RWPE1 (cell line): ENCODE results near the gene FASTKD1.

Experiments used
- CTCF ChIA-PET: fragments of 350-600 bp; sonication (Branson Sonifier 250); formaldehyde crosslinking; extraction: SDS; loops from one replicate; lab custom pipeline; 2021; lab: Yijun Ruan, JAX
- POLR2A ChIA-PET: fragments of 400-600 bp; formaldehyde crosslinking; extraction: SDS; loops from one replicate; lab custom pipeline; 2020; ENCODE audit warnings: antibody characterized with exemption; ENCODE audit not compliant: low non-redundant PET; lab: Yijun Ruan, JAX
- DNase-seq: peaks from one replicate; pipeline ENCODE4 v3.0.0; 2012; ENCODE audit warnings: low spot score
- H3K27ac ChIP-seq: fragments of 450-650 bp; 2 replicates; pipeline ENCODE4 v1.5.1; 2017
- CTCF ChIP-seq: fragments of 450-650 bp; conservative IDR thresholded peaks from 2 replicates; pipeline ENCODE4 v1.5.1; 2017; ENCODE audit warnings: low read depth, mild to moderate bottlenecking

Gene FASTKD1

GRCh38 chr2:169480079-169480465 lies 93.6 kb downstream of the FASTKD1 start:
- H3K27ac ChIP-seq: peak overlapping the region; percentile 68
- ChIA-PET CTCF (interaction anchor here (0.7 to 1.4 kb wide), 4 partner anchors 9 to 448 kb away, joined by 3 read pairs; no protein-coding TSS in a partner anchor), POLR2A (no interaction called here)
- no peak for TF ChIP-seq CTCF
- peak; percentile 2 for DNase-seq
